ENCODE data around the gene CCDC9B. TPM values are rescaled to one million over a fixed set of nuclear protein-coding genes. Genes with fewer than 3 reads are reported as not detected.

Gene CCDC9B
- total and polyA plus RNA-seq, 2 of the 4 experiments (the other 2 are of a cell fraction), result 19.7 to 30.9 TPM

DNA sequence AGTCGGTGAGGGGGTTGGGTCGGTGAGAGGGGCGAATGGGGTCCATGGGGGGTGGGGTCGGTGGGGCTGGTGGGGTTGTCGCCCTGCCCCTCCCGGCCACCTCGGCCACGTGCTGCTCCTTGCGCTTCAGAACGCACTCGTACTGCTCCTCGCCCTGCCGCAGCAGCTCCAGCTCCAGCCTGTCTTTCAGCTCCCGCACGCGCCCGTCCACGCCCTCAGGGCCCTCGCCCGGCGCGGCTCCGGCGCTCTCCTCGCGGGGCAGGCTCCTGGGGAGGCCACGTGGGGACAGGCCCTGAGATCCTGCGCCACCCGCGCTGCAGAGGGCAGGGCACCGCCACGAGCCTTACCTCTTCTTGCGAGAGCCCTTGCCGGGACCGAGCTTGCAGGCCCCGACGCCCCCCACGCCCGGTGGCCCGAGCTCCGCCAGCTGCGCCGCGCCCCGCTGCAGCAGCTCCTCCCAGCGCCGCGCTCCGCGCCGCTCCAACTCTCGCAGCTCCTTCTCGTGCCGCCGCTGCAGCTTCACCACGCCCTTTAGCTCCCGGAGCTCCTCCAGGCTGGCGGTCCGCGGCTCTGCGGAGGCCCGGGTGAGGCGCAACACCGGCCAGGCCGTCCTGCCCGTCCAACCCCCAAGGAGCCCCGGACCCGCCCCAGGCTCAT is 49.7 kb downstream of the CCDC9B start:
- H4K5ac ChIP-seq (ENCODE audit: low read depth, low read length), result no peak overlapping the region
- H3K9ac ChIP-seq (ENCODE audit: low read depth, low read length), result no peak overlapping the region
- H4K91ac ChIP-seq (ENCODE audit: insufficient read depth, low read depth, low read length), result no peak overlapping the region
- DNase-seq (peak; percentile 49), ATAC-seq (ENCODE audit: low read depth) (peak; percentile 92)
- peak overlapping the region; percentile 27 for H3K4me3 ChIP-seq (ENCODE audit: insufficient read depth, low read depth, low read length)
- no peak overlapping the region for H3K14ac ChIP-seq (replicated peaks; ENCODE audit: low read depth, low read length)
- CTCF ChIA-PET, result interaction anchor here (0.9 to 2.6 kb wide), 5 partner anchors 11 to 74 kb away, joined by 3 to 13 read pairs (median 4); no protein-coding TSS in a partner anchor
- in situ Hi-C loops (cut with MboI; ENCODE audit: low sequenced_read_pairs), result no loop called here
- H4K20me1 ChIP-seq (ENCODE audit: insufficient read depth, low read length), result no peaks in the 10 kb centered on the region
- intact Hi-C loops (cut with micrococcal nuclease), result no loop called here
- POLR2A ChIA-PET (ENCODE audit: unreplicated experiment), result interaction anchor here (1.2 kb wide), 1 partner anchor 10 kb away, joined by 7 read pairs; no protein-coding TSS in a partner anchor
- H2BK5ac ChIP-seq (ENCODE audit: low read depth, low read length, poor library complexity, severe bottlenecking), result no peak overlapping the region
- no peak overlapping the region for H3K27ac ChIP-seq (ENCODE audit: insufficient read depth, low read length)
- H2AFZ ChIP-seq (replicated peaks; ENCODE audit: low read length, poor library complexity), result peak overlapping the region; percentile 93
- H2BK15ac ChIP-seq (ENCODE audit: low read depth, low read length), result no peak overlapping the region
- H3K4me2 ChIP-seq (ENCODE audit: low read depth, low read length), result peak overlapping the region; percentile 43
- H2AK5ac ChIP-seq (ENCODE audit: low read depth, low read length), result no peak overlapping the region
- H3K4me1 ChIP-seq (ENCODE audit: control insufficient read depth, insufficient read depth, low read length), result peaks cover 3% of the 10 kb centered on the region
- no peak overlapping the region for H3K4ac ChIP-seq (ENCODE audit: low read depth, low read length)
- 0 out of 4 replicates have a peak overlapping the region, but pooled peaks of 1 of the 2 experiments have one; percentile 28 for H4K8ac ChIP-seq (ENCODE audit: low read depth in 2 of 2, low read length in 2 of 2)
- no peaks in the 10 kb centered on the region for H3K79me1 ChIP-seq (ENCODE audit: low read depth in 1 of 2, low read length in 2 of 2)
- H3K23ac ChIP-seq (ENCODE audit: low read depth, low read length), result no peak overlapping the region
- no peaks in the 10 kb centered on the region for H3K36me3 ChIP-seq (ENCODE audit: control insufficient read depth, insufficient read depth, low read length)
- BruUV-seq (replicated peaks), result no TSS peak
- H3K9me1 ChIP-seq (ENCODE audit: insufficient read depth, low read length), result no peaks in the 10 kb centered on the region
- H2AK9ac ChIP-seq (replicated peaks; ENCODE audit: low read depth, low read length, poor library complexity), result peak overlapping the region; percentile 32
- H3K9me3 ChIP-seq (ENCODE audit: control insufficient read depth, insufficient read depth, low read length), result no peaks in the 10 kb centered on the region
- no peak overlapping the region for H3K18ac ChIP-seq (ENCODE audit: low read depth, low read length)
- peaks cover 69% of the 10 kb centered on the region for H3K27me3 ChIP-seq (ENCODE audit: control insufficient read depth, insufficient read depth, low read length)
- H2BK120ac ChIP-seq (ENCODE audit: low read depth, low read length), result no peak overlapping the region
- no peak overlapping the region for H3K56ac ChIP-seq (ENCODE audit: extremely low read depth, insufficient read depth, low read length)
- TF ChIP-seq CEBPB (IDR thresholded peaks at IDR 0.05; ENCODE audit: low read depth, low read length), result no peak
- no peak for TF ChIP-seq MAFK (IDR thresholded peaks at IDR 0.05; ENCODE audit: low read depth, low read length)
- TF ChIP-seq MAZ (IDR thresholded peaks at IDR 0.05; ENCODE audit: borderline replicate concordance, low read depth, low read length), result no peak
- no peak for TF ChIP-seq ELK1 (IDR thresholded peaks at IDR 0.05; ENCODE audit: borderline replicate concordance, low read depth, low read length)
- TF ChIP-seq RCOR1 (IDR thresholded peaks at IDR 0.05; ENCODE audit: insufficient replicate concordance, low read length), result no peak
- peak; percentile 51; the same call in 1 of the 2 replicates for TF ChIP-seq USF2 (IDR thresholded peaks at IDR 0.05; ENCODE audit: low read depth, low read length)
- no peak for TF ChIP-seq CHD1 (IDR thresholded peaks at IDR 0.05; ENCODE audit: low read depth, low read length)
- no peak for TF ChIP-seq SMC3 (IDR thresholded peaks at IDR 0.05; ENCODE audit: low read depth, low read length)
- TF ChIP-seq RFX5 (IDR thresholded peaks at IDR 0.05; ENCODE audit: low read depth, low read length), result no peak
- peak; percentile 14; the same call in 1 of the 2 replicates for TF ChIP-seq BHLHE40 (IDR thresholded peaks at IDR 0.05; ENCODE audit: low read depth, low read length)
- peak; percentile 66; the same call in 1 of the 2 replicates for TF ChIP-seq MXI1 (IDR thresholded peaks at IDR 0.05; ENCODE audit: borderline replicate concordance, low read depth, low read length)
- H2BK20ac ChIP-seq (ENCODE audit: low read depth, low read length), result no peak overlapping the region
- WGBS, 2 experiments (ENCODE audit: extremely low coverage in 2 of 2, insufficient read length in 1 of 2), result 2% methylated on average over 48 of the region's 68 CpGs; no CpG with 5 or more reads in 1 of the 2 experiments
- dilution Hi-C loops (cut with HindIII; ENCODE audit: low sequenced_read_pairs, unreplicated experiment), result no loop called here

Data from IMR-90 (cell line).